Osteocyte (in vitro differentiated cells): ENCODE measurements around the gene CALCR. TPM values are rescaled to one million over a fixed set of nuclear protein-coding genes. Genes with fewer than 3 reads are reported as not detected.

Experiments
- DNase-seq: peaks from one replicate; pipeline ENCODE4 v3.0.0; 2021; ENCODE audit warnings: mixed read lengths; ENCODE audit not compliant: unreplicated experiment; ENCODE audit errors: extremely low spot score
- H3K27ac Mint-ChIP-seq: one replicate; pipeline ENCODE4 v1.8.0; 2021; ENCODE audit warnings: mild to moderate bottlenecking, mixed read lengths; ENCODE audit not compliant: unreplicated experiment
- H3K27me3 Mint-ChIP-seq: one replicate; pipeline ENCODE4 v1.8.0; 2021; ENCODE audit warnings: mixed read lengths; ENCODE audit not compliant: unreplicated experiment
- H3K36me3 Mint-ChIP-seq: one replicate; pipeline ENCODE4 v1.8.0; 2021; ENCODE audit warnings: mixed read lengths; ENCODE audit not compliant: unreplicated experiment
- H3K4me1 Mint-ChIP-seq: one replicate; pipeline ENCODE4 v1.8.0; 2021; ENCODE audit warnings: mixed read lengths; ENCODE audit not compliant: unreplicated experiment
- H3K4me3 Mint-ChIP-seq: one replicate; pipeline ENCODE4 v1.8.0; 2021; ENCODE audit warnings: mild to moderate bottlenecking, moderate library complexity, mixed read lengths; ENCODE audit not compliant: unreplicated experiment
- H3K9me3 Mint-ChIP-seq: one replicate; pipeline ENCODE4 v1.8.0; 2021; ENCODE audit warnings: mixed read lengths; ENCODE audit not compliant: unreplicated experiment
- CTCF ChIP-seq: fragments of 200-600 bp; sonication (generic); IDR thresholded peaks from 2 replicates; pipeline ENCODE4 v1.5.0; 2021; ENCODE audit warnings: antibody characterized with exemption, mild to moderate bottlenecking, moderate library complexity
- long read RNA-seq: library from polyadenylated mRNA; unstranded; transcript quantifications from one replicate; pipeline ENCODE4 v2.0.0, GENCODE V29; 2021
- total RNA-seq: library from RNA; stranded (reverse); gene quantifications from 2 replicates; pipeline ENCODE4 v1.2.1, GENCODE V29; 2021

The CALCR gene
- total RNA-seq, result not detected in 2 replicates
- long read RNA-seq, result 0 reads

DNA sequence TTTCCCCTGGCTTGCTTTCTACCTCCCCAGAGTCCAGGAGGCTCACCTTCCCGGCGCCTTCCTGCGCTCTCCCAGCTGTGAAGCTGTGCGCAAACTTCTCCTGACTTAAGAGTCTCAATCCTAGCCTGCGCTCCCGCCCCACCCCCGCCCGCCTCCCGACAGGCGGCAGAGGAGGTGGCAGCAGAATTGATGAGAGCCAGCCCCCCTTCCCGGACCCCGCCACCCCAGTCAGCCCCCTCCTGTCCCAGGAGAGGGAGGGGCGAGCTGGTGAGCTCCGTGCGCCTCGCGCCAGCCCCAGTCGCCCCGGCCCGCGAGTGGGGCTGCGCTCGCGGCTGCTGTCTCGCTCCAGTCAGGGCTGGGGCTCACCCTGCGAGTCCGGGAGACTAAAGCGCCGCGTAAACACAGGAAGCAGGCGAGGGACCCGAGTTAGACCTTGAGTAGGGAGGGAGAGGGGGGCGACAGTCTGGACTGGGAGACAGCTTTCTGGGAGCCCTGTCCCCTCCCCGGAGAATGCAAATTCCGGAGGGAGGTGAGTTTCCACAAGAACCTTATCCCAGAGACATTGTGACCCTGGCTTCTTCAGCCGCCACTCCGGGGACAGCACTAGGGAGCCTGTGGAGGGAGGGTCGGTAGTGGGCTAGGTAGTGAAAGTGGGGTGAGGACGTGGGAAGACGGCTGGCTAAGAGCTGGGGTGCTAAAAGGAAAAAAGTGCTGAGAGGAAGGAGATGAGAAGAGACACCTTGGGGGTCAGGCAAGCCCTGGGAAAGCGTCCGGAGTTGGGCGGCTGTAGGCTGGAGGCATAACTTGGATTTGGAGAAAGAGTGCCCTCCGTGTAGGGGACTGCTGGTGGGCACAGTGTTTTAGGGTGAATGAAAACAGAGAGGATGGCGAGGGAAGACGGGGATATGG is at the start of gene CALCR:
Gene CALCR (minus strand): TSS at position 79 of the 909 bp plus-strand sequence. CDS start 87,743 bp downstream, outside the sequence.
- Mint-ChIP-seq H3K9me3 (no peaks in the 10 kb centered on the region), H3K36me3 (no peaks in the 10 kb centered on the region), H3K27ac (no peak within 1 kb of the TSS), H3K27me3 (peaks cover 85% of the 10 kb centered on the region), H3K4me3 (peak within 1 kb of the TSS; percentile 57), H3K4me1 (peaks cover 15% of the 10 kb centered on the region)
- TF ChIP-seq CTCF, result no peak
- DNase-seq, result no peak

- no peak overlapping the region for H3K4me3 Mint-ChIP-seq
- H3K4me1 Mint-ChIP-seq, result peaks cover 2% of the 10 kb centered on the region
- H3K27ac Mint-ChIP-seq, result no peak overlapping the region
- DNase-seq, result no peak
- TF ChIP-seq CTCF, result no peak
- no peaks in the 10 kb centered on the region for H3K9me3 Mint-ChIP-seq
- H3K36me3 Mint-ChIP-seq, result no peaks in the 10 kb centered on the region
- peaks cover 36% of the 10 kb centered on the region for H3K27me3 Mint-ChIP-seq
These were observed 49.3 kb upstream of the CALCR start for GRCh38 chr7:93623816-93624215.

- Mint-ChIP-seq H3K4me1 (peaks cover 2% of the 10 kb centered on the region), H3K4me3 (no peak overlapping the region), H3K27ac (no peak overlapping the region), H3K36me3 (no peaks in the 10 kb centered on the region), H3K9me3 (no peaks in the 10 kb centered on the region), H3K27me3 (peaks cover 40% of the 10 kb centered on the region)
- TF ChIP-seq CTCF, result peak; percentile 52
- DNase-seq, result no peak
These were observed 47.8 kb upstream of the CALCR start for GRCh38 chr7:93622036-93623033.

- DNase-seq, result no peak
- Mint-ChIP-seq H3K9me3 (no peaks in the 10 kb centered on the region), H3K27ac (no peak overlapping the region), H3K4me1 (peaks cover 2% of the 10 kb centered on the region), H3K36me3 (no peaks in the 10 kb centered on the region), H3K4me3 (no peak overlapping the region), H3K27me3 (peaks cover 37% of the 10 kb centered on the region)
- TF ChIP-seq CTCF, result no peak
These were observed 46.3 kb upstream of the CALCR start for GRCh38 chr7:93620864-93621263.
